ENCODE results near the gene PRRT2. TPM values are rescaled to one million over a fixed set of nuclear protein-coding genes. Genes with fewer than 3 reads are reported as not detected.

Gene PRRT2
- total and polyA plus RNA-seq, 12 donors: 0.62 to 6.3 (median 1.1) TPM

DNA sequence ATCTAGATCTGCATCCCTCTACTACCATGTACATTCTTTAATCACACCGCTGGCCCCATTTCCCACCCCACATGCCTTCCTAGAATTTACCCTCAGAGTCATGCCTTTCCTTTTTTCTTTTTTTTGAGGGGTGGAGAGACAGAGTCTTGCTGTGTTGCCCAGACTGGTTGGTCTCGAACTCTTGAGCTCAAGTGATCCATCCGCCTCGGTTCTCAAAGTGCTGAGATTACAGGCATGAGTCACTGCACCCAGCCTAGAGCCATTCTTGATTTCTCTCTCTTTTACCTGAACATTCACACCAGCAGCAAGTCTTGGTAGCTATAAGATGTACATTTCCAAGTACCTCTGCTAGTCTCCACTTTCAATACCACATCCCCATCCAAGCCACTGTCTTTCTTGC lies 6.1 kb downstream of the PRRT2 start:
- no peak for TF ChIP-seq CTCF (IDR thresholded peaks at IDR 0.05)
- DNase-seq (no peak), ATAC-seq (no peak)
- Histone ChIP-seq H3K4me1 (peaks cover 18 to 80% (median 67%) of the 10 kb centered on the region in 9 donors), H3K4me3 (no peak overlapping the region), H3K36me3 (peaks cover 0 to 30% (median 0%) of the 10 kb centered on the region in 9 donors), H3K9me3 (no peaks in the 10 kb centered on the region), H3K27ac (peak overlapping the region in 2 of 10 donors; percentile 2 to 96), H3K27me3 (no peaks in the 10 kb centered on the region)
- 91% methylated on average over 4 of the region's 4 CpGs for WGBS, 2 donors
- intact Hi-C loops (cut with DNase I): loop anchor here in 6 of 10 donors (5.0 to 10.0 kb wide), 5 partner anchors 44 to 837 kb away; partner anchors contain the start of genes CDIPT (in 4 of the 6), FBRS (in 1 of the 6), HIRIP3 (in 1 of the 6) and INO80E (in 1 of the 6)

DNA sequence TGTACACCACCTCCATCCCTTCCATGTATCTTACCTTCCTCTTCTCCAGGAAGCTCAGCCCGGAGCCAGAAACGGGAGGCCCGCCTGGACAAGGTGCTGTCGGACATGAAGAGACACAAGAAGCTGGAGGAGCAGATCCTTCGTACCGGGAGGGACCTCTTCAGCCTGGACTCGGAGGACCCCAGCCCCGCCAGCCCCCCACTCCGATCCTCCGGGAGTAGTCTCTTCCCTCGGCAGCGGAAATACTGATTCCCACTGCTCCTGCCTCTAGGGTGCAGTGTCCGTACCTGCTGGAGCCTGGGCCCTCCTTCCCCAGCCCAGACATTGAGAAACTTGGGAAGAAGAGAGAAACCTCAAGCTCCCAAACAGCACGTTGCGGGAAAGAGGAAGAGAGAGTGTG lies 7.5 kb downstream of the PRRT2 start:
- Histone ChIP-seq H3K36me3 (peaks cover 0 to 35% (median 0%) of the 10 kb centered on the region in 9 donors), H3K27me3 (no peaks in the 10 kb centered on the region), H3K4me3 (peak overlapping the region in 3 of 10 donors; percentile 67 to 81 (median 76)), H3K4me1 (peaks cover 18 to 83% (median 74%) of the 10 kb centered on the region in 9 donors), H3K9me3 (no peaks in the 10 kb centered on the region), H3K27ac (peak overlapping the region in 5 of 10 donors; percentile 75 to 94 (median 88))
- intact Hi-C loops (cut with DNase I): loop anchor here in 6 of 10 donors (5.0 to 10.0 kb wide), 5 partner anchors 43 to 835 kb away; partner anchors contain the start of genes CDIPT (in 4 of the 6), FBRS (in 1 of the 6), HIRIP3 (in 1 of the 6) and INO80E (in 1 of the 6)
- no peak for ATAC-seq
- DNase-seq: no peak
- WGBS, 2 donors: 83 to 85% methylated on average over 15 of the region's 15 CpGs
- TF ChIP-seq CTCF (IDR thresholded peaks at IDR 0.05): no peak

GRCh38 chr16:29820271-29820701 lies 8.3 kb downstream of the PRRT2 start, which contains the start of gene MVP:
Gene MVP, plus strand, starts transcription at chr16:29820462. Its CDS starts 10,088 bp downstream, at chr16:29830550.
- H3K27ac ChIP-seq: peak within 1 kb of the TSS; percentile 66 to 94 (median 87)
- intact Hi-C loops (cut with DNase I): loop anchor here in 1 of 10 donors (5.0 kb wide), 1 partner anchor 42 kb away; the partner anchor contains the start of gene CDIPT
- 0% methylated on average over 4 of the region's 4 CpGs for WGBS, 2 donors
- ATAC-seq (peak; percentile 9 to 47 (median 37)), DNase-seq (peak; percentile 62 to 63)
- peaks cover 0 to 35% (median 0%) of the 10 kb centered on the region in 9 donors for H3K36me3 ChIP-seq
- peaks cover 19 to 83% (median 74%) of the 10 kb centered on the region in 9 donors for H3K4me1 ChIP-seq
- H3K4me3 ChIP-seq: peak within 1 kb of the TSS; percentile 44 to 82 (median 72)
- no peaks in the 10 kb centered on the region for H3K9me3 ChIP-seq
- TF ChIP-seq CTCF (IDR thresholded peaks at IDR 0.05): no peak
- no peaks in the 10 kb centered on the region for H3K27me3 ChIP-seq

GRCh38 chr16:29820730-29821642 lies 9.0 kb downstream of the PRRT2 start:
- no peaks in the 10 kb centered on the region for H3K9me3 ChIP-seq
- peaks cover 0 to 35% (median 0%) of the 10 kb centered on the region in 9 donors for H3K36me3 ChIP-seq
- DNase-seq (peak in 1 of 2 donors; percentile 23), ATAC-seq (peak in 2 of 8 donors; percentile 3 to 5)
- no peaks in the 10 kb centered on the region for H3K27me3 ChIP-seq
- H3K4me1 ChIP-seq: peaks cover 25 to 86% (median 79%) of the 10 kb centered on the region in 9 donors
- 32 to 41% methylated on average over 11 of the region's 11 CpGs for WGBS, 2 donors
- H3K27ac ChIP-seq: peak overlapping the region; percentile 66 to 94 (median 87)
- H3K4me3 ChIP-seq: peak overlapping the region; percentile 44 to 82 (median 72)
- TF ChIP-seq CTCF (IDR thresholded peaks at IDR 0.05): no peak
- intact Hi-C loops (cut with DNase I): loop anchor here in 1 of 10 donors (5.0 kb wide), 1 partner anchor 41 kb away; the partner anchor contains the start of gene CDIPT
